ENCODE measurements around the gene DMAC1. TPM values are rescaled to one million over a fixed set of nuclear protein-coding genes. Genes with fewer than 3 reads are reported as not detected.

The DMAC1 gene
- total and polyA plus RNA-seq, 7 donors = 17.2 to 21.4 (median 19.9) TPM

- Histone ChIP-seq H3K4me1 (no peaks in the 10 kb centered on the region), H3K27me3 (no peaks in the 10 kb centered on the region), H3K27ac (no peak overlapping the region), H3K9me3 (no peaks in the 10 kb centered on the region), H3K4me3 (no peak overlapping the region), H3K36me3 (no peaks in the 10 kb centered on the region)
- 41 to 92% methylated on average over 6 of the region's 6 CpGs for WGBS, 2 donors
- intact Hi-C loops (cut with DNase I) = no loop called here
- DNase-seq = no peak
- TF ChIP-seq POLR2AphosphoS5 (IDR thresholded peaks at IDR 0.05) (no peak), CTCF (IDR thresholded peaks at IDR 0.05) (no peak)
Observed at GRCh38 chr9:7784472-7784871, 15.1 kb downstream of the DMAC1 start.

DNA sequence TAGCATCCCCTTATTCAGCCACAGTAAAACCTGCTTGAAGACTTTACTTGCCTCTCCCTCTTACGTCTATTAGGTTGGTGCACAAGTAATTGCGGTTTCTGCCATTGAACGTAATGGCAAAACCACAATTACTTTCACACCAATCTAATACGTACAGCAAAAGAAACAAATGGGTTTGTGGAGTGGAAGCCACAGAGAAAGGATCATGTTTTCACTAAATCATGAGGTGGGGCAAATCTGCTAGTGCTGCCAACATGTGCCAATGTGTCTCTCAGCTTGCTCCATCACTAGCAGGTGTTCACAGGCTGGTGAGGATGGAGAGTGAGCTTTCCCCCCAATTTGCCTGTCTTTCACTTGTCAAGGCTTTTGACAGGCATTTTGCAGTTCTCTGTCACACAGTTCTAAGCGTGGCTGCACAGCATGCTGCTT lies 15.9 kb downstream of the DMAC1 start:
- intact Hi-C loops (cut with DNase I) = no loop called here
- Histone ChIP-seq H3K36me3 (no peaks in the 10 kb centered on the region), H3K4me3 (no peak overlapping the region), H3K9me3 (no peaks in the 10 kb centered on the region), H3K27ac (no peak overlapping the region), H3K4me1 (no peaks in the 10 kb centered on the region), H3K27me3 (no peaks in the 10 kb centered on the region)
- WGBS, 2 donors = 90 to 91% methylated on average over 5 of the region's 5 CpGs
- TF ChIP-seq POLR2AphosphoS5 (IDR thresholded peaks at IDR 0.05) (no peak), CTCF (IDR thresholded peaks at IDR 0.05) (no peak), EP300 (IDR thresholded peaks at IDR 0.05) (no peak), POLR2A (IDR thresholded peaks at IDR 0.05) (no peak)
- no peak for DNase-seq

GRCh38 chr9:7782400-7783120 lies 17.0 kb downstream of the DMAC1 start:
- 41 to 55% methylated on average over 3 of the region's 3 CpGs for WGBS, 2 donors
- Histone ChIP-seq H3K36me3 (no peaks in the 10 kb centered on the region), H3K4me3 (no peak overlapping the region), H3K27ac (no peak overlapping the region), H3K9me3 (no peaks in the 10 kb centered on the region), H3K4me1 (no peaks in the 10 kb centered on the region), H3K27me3 (no peaks in the 10 kb centered on the region)
- DNase-seq = no peak
- intact Hi-C loops (cut with DNase I) = no loop called here
- no peak for TF ChIP-seq EP300 (IDR thresholded peaks at IDR 0.05)
- no peak for TF ChIP-seq POLR2A (IDR thresholded peaks at IDR 0.05)
- TF ChIP-seq POLR2AphosphoS5 (IDR thresholded peaks at IDR 0.05) = no peak
- no peak for TF ChIP-seq CTCF (IDR thresholded peaks at IDR 0.05)

- Histone ChIP-seq H3K36me3 (no peaks in the 10 kb centered on the region), H3K27me3 (no peaks in the 10 kb centered on the region), H3K4me1 (no peaks in the 10 kb centered on the region), H3K27ac (no peak overlapping the region), H3K4me3 (no peak overlapping the region), H3K9me3 (no peaks in the 10 kb centered on the region)
- TF ChIP-seq POLR2AphosphoS5 (IDR thresholded peaks at IDR 0.05) = no peak
- no peak for TF ChIP-seq CTCF (IDR thresholded peaks at IDR 0.05)
- TF ChIP-seq POLR2A (IDR thresholded peaks at IDR 0.05) = no peak
- no peak for TF ChIP-seq EP300 (IDR thresholded peaks at IDR 0.05)
- intact Hi-C loops (cut with DNase I) = no loop called here
- WGBS, 2 donors = 79 to 81% methylated on average over 3 of the region's 3 CpGs
- DNase-seq = no peak
Observed at GRCh38 chr9:7780261-7780988, 19.2 kb downstream of the DMAC1 start.

All from sigmoid colon (tissue), 7 donors.